ENCODE data around the gene RHBG.
"Not testable (repeated sequence)": the region's sequence is repeated elsewhere in the genome, so short reads cannot be mapped to it uniquely, and the experiment has no call there.

RHBG gene

GRCh38 chr1:156365754-156366153 lies 3.3 kb upstream of the RHBG start:
- no peak for DNase-seq

GRCh38 chr1:156366378-156367166 lies 2.4 kb upstream of the RHBG start:
- no peak for DNase-seq

- DNase-seq, result no peak
Measured at GRCh38 chr1:156367383-156368156, 1.4 kb upstream of the RHBG start.

GRCh38 chr1:156368157-156368658 lies 803 bp upstream of the RHBG start:
- no peak for DNase-seq

GRCh38 chr1:156369685-156370286 lies 775 bp downstream of the RHBG start:
- DNase-seq, result not testable (repeated sequence)

- DNase-seq, result no peak
Measured at GRCh38 chr1:156371553-156372264, 2.7 kb downstream of the RHBG start.

- DNase-seq, result no peak
Measured at GRCh38 chr1:156372265-156372586, 3.2 kb downstream of the RHBG start.

- no peak for DNase-seq
Measured at GRCh38 chr1:156372876-156373275, 3.9 kb downstream of the RHBG start.

GRCh38 chr1:156373546-156373945 lies 4.5 kb downstream of the RHBG start:
- DNase-seq, result no peak

- no peak for DNase-seq
Measured at GRCh38 chr1:156376146-156376545, 7.1 kb downstream of the RHBG start.

GRCh38 chr1:156376958-156377919 lies 8.2 kb downstream of the RHBG start:
- DNase-seq, result no peak

GRCh38 chr1:156378557-156378956 lies 9.5 kb downstream of the RHBG start:
- DNase-seq, result no peak

GRCh38 chr1:156379420-156380165 lies 10.6 kb downstream of the RHBG start:
- no peak for DNase-seq

- no peak for DNase-seq
Measured at GRCh38 chr1:156382561-156382960, 13.6 kb downstream of the RHBG start.

- peak; percentile 29 for DNase-seq
Measured at GRCh38 chr1:156383023-156383422, 14.0 kb downstream of the RHBG start.

- no peak for DNase-seq
Measured at GRCh38 chr1:156384007-156384406, 15.0 kb downstream of the RHBG start.

- no peak for DNase-seq
Measured at GRCh38 chr1:156384658-156385057, 15.6 kb downstream of the RHBG start.

- peak; percentile 57 for DNase-seq
Measured at GRCh38 chr1:156385534-156386031, 16.6 kb downstream of the RHBG start.

- no peak for DNase-seq
Measured at GRCh38 chr1:156386134-156386901, 17.3 kb downstream of the RHBG start.

Data from NCI-H2107 (cell line).